HEK293T (cell line): ENCODE data around the gene UBL7.

Source experiments
- CTCF ChIA-PET: fragments of 350-600 bp; formaldehyde crosslinking; extraction: SDS; loops from one replicate; lab custom pipeline; 2021; ENCODE audit warnings: antibody characterized with exemption, inconsistent platforms; lab: Yijun Ruan, JAX
- POLR2A ChIA-PET: fragments of 350-600 bp; formaldehyde crosslinking; extraction: SDS; loops from one replicate; lab custom pipeline; 2020; ENCODE audit warnings: antibody characterized with exemption, inconsistent platforms; lab: Yijun Ruan, JAX
- DNase-seq: peaks from one replicate; pipeline ENCODE4 v3.0.0; 2012; ENCODE audit warnings: mixed read lengths; ENCODE audit errors: extremely low spot score
- ARNT ChIP-seq: fragments of 450-650 bp; IDR thresholded peaks from 2 replicates; pipeline ENCODE4 v1.6.1; 2017; ENCODE audit warnings: mild to moderate bottlenecking
- BHLHE40 ChIP-seq: fragments of 450-650 bp; IDR thresholded peaks from 2 replicates; pipeline ENCODE4 v1.6.1; 2016; ENCODE audit warnings: mild to moderate bottlenecking, moderate library complexity, borderline replicate concordance
- CTBP1 ChIP-seq: fragments of 450-650 bp; IDR thresholded peaks from 2 replicates; pipeline ENCODE4 v1.6.1; 2016; ENCODE audit warnings: borderline replicate concordance
- ELF4 ChIP-seq: fragments of 450-650 bp; IDR thresholded peaks from 2 replicates; pipeline ENCODE4 v1.6.1; 2017; ENCODE audit warnings: antibody characterized with exemption
- FOXA1 ChIP-seq: fragments of 450-650 bp; IDR thresholded peaks from 2 replicates; pipeline ENCODE4 v1.6.1; 2016; ENCODE audit warnings: mild to moderate bottlenecking
- FOXK2 ChIP-seq: fragments of 450-650 bp; IDR thresholded peaks from 2 replicates; pipeline ENCODE4 v1.6.1; 2016; ENCODE audit warnings: mild to moderate bottlenecking
- FOXM1 ChIP-seq: fragments of 450-650 bp; IDR thresholded peaks from 2 replicates; pipeline ENCODE4 v1.6.1; 2017; ENCODE audit warnings: mild to moderate bottlenecking, borderline replicate concordance
- HDGF ChIP-seq: fragments of 450-650 bp; IDR thresholded peaks from 2 replicates; pipeline ENCODE4 v1.6.1; 2017; ENCODE audit warnings: antibody characterized with exemption, borderline replicate concordance
- L3MBTL2 ChIP-seq: fragments of 450-650 bp; conservative IDR thresholded peaks from 2 replicates; pipeline ENCODE4 v1.6.1; 2016; ENCODE audit warnings: mild to moderate bottlenecking
- LEF1 ChIP-seq: fragments of 450-650 bp; IDR thresholded peaks from 2 replicates; pipeline ENCODE4 v1.6.1; 2017; ENCODE audit warnings: mild to moderate bottlenecking, borderline replicate concordance
- NFRKB ChIP-seq: fragments of 450-650 bp; IDR thresholded peaks from 2 replicates; pipeline ENCODE4 v1.6.1; 2016; ENCODE audit warnings: mild to moderate bottlenecking, moderate library complexity
- SP1 ChIP-seq: fragments of 450-650 bp; IDR thresholded peaks from 2 replicates; pipeline ENCODE4 v1.6.1; 2017
- SUZ12 ChIP-seq: fragments of 450-650 bp; IDR thresholded peaks from 2 replicates; pipeline ENCODE4 v1.6.1; 2016; ENCODE audit warnings: mild to moderate bottlenecking
- TARDBP ChIP-seq: fragments of 450-650 bp; IDR thresholded peaks from 2 replicates; pipeline ENCODE4 v1.6.1; 2016
- ZNF384 ChIP-seq: fragments of 450-650 bp; IDR thresholded peaks from 2 replicates; pipeline ENCODE4 v1.6.1; 2016
- TF ChIP-seq, protein P1 (sequence below): fragments of 450-650 bp; IDR thresholded peaks from 2 replicates; pipeline ENCODE4 v1.6.1; 2016

Gene UBL7

DNA sequence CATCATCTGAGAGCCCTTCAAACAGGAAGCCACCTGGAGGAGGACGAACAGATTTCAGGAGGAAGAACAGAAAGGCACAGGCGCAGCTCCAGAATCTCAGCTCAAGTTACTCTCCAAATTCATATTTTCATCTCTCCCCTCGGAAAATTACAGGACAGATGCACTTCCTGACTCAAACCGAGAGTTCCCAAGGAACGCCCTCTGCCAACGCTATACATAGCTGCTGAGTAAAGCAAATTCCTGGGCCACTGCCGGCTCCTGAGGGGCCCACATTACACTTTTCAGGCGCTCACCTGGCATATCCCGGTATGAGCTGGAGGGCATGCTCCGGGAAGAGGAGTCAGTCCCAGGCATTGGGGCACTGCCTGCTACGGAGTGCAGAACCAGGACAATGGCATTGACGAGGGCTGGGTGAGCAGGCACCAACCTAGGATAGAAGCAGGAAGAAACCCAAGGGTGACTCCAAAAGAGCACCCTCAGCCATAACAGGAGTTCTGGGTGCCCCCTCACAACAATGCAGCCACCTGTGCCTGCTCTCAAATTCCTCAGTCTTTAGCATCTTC is 11.2 kb downstream of the UBL7 start:
- TF ChIP-seq BHLHE40 = no peak
- TF ChIP-seq NFRKB = no peak
- no peak for TF ChIP-seq ARNT
- no peak for TF ChIP-seq ZNF384
- no peak for TF ChIP-seq ELF4
- TF ChIP-seq L3MBTL2 = no peak
- no peak for TF ChIP-seq LEF1
- no peak for TF ChIP-seq SP1
- TF ChIP-seq, protein P1, sequence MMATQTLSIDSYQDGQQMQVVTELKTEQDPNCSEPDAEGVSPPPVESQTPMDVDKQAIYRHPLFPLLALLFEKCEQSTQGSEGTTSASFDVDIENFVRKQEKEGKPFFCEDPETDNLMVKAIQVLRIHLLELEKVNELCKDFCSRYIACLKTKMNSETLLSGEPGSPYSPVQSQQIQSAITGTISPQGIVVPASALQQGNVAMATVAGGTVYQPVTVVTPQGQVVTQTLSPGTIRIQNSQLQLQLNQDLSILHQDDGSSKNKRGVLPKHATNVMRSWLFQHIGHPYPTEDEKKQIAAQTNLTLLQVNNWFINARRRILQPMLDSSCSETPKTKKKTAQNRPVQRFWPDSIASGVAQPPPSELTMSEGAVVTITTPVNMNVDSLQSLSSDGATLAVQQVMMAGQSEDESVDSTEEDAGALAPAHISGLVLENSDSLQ = no peak
- TF ChIP-seq FOXM1 = no peak
- TF ChIP-seq CTBP1 = no peak
- no peak for TF ChIP-seq HDGF
- no peak for TF ChIP-seq FOXA1
- TF ChIP-seq FOXK2 = no peak
- no peak for TF ChIP-seq SUZ12
- no peak for TF ChIP-seq TARDBP
- DNase-seq = no peak
- ChIA-PET CTCF (no interaction called here), POLR2A (interaction anchor here (3.2 kb wide), 1 partner anchor 11 kb away, joined by 18 read pairs; the partner anchor contains the start of gene UBL7)

DNA sequence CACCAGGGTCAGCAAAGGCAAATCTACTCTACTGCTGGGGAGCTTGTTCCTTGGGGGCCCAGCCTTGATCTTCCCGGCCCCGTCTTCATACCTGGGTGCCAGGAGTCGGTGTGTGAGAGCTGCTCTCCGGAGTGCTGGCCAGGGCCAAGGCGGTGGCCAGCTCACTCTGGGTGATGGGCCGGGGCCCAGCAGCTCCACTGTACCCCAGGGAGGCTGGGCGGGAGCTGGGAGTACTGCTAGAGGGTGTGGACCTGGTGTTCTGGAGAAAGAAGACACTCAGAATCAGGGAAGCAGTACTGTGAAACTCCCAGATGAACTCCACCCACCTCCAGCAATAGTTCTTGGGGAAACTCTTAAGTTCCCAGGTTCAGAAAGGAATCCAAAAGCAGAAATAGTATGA is 11.9 kb downstream of the UBL7 start:
- TF ChIP-seq, protein P1 = no peak
- TF ChIP-seq FOXA1 = no peak
- TF ChIP-seq NFRKB = no peak
- TF ChIP-seq BHLHE40 = no peak
- TF ChIP-seq ELF4 = no peak
- no peak for TF ChIP-seq SP1
- TF ChIP-seq L3MBTL2 = no peak
- no peak for TF ChIP-seq ARNT
- TF ChIP-seq FOXK2 = no peak
- no peak for TF ChIP-seq ZNF384
- TF ChIP-seq LEF1 = no peak
- TF ChIP-seq HDGF = no peak
- no peak for TF ChIP-seq CTBP1
- TF ChIP-seq FOXM1 = no peak
- TF ChIP-seq TARDBP = no peak
- TF ChIP-seq SUZ12 = no peak
- CTCF ChIA-PET = interaction anchor here (0.8 kb wide), 1 partner anchor 9 kb away, joined by 3 read pairs; no protein-coding TSS in a partner anchor
- POLR2A ChIA-PET = interaction anchor here (3.2 kb wide), 1 partner anchor 12 kb away, joined by 18 read pairs; the partner anchor contains the start of gene UBL7
- DNase-seq = no peak

DNA sequence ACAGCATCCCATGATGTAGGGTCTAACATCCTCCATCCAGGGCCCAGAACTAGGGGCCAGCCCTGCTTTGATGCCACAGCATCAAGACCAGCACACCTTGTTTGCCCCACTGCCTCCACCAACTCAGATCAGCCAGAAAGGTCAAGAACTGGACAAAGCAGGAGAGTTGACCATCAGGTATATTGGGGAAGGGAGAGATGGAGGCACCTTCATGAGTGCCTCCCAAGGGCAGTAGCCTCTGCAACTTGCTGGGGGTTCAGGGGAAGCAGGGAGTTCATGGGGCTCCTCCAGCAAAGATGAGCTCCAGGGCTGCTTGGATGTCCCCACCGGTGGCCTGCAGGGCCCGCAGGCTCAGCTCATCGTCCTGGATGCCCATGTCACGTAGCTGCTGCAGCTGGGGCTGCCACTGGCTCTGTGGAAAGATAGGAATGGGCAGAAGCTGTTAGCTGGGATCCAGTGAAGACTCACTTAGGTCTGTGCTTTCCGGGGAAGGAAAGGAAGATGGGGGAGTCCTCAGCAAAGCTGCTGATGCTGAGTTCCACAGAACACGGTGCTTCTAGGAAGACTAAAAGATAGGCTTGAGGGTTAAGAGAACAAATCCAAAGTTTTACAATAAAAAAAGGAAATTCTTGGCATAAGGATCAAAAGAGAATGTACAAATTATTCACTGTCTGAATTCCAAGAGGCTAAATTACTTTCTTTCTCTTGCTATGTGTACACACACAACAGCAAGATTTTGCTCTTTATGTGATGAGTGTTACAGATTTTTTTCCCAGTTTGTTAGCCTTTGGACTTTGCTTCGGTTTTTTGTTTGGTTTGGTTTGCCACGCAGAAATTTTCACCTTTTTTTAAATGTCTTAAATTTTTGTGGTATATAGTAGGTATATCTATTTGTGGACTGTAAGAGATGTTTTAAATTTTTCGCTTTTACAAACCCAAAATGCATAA is 14.9 kb downstream of the UBL7 start:
- no peak for DNase-seq
- TF ChIP-seq BHLHE40 (no peak), FOXM1 (no peak), FOXA1 (no peak), NFRKB (no peak), FOXK2 (no peak), ELF4 (no peak), ZNF384 (no peak), ARNT (no peak), HDGF (no peak), LEF1 (no peak)
- ChIA-PET CTCF (interaction anchor here (0.7 to 1.0 kb wide), 2 partner anchors 8 to 70 kb away, joined by 3 read pairs; no protein-coding TSS in a partner anchor), POLR2A (interaction anchor here (1.6 kb wide), 1 partner anchor 15 kb away, joined by 9 read pairs; the partner anchor contains the start of gene UBL7)

DNA sequence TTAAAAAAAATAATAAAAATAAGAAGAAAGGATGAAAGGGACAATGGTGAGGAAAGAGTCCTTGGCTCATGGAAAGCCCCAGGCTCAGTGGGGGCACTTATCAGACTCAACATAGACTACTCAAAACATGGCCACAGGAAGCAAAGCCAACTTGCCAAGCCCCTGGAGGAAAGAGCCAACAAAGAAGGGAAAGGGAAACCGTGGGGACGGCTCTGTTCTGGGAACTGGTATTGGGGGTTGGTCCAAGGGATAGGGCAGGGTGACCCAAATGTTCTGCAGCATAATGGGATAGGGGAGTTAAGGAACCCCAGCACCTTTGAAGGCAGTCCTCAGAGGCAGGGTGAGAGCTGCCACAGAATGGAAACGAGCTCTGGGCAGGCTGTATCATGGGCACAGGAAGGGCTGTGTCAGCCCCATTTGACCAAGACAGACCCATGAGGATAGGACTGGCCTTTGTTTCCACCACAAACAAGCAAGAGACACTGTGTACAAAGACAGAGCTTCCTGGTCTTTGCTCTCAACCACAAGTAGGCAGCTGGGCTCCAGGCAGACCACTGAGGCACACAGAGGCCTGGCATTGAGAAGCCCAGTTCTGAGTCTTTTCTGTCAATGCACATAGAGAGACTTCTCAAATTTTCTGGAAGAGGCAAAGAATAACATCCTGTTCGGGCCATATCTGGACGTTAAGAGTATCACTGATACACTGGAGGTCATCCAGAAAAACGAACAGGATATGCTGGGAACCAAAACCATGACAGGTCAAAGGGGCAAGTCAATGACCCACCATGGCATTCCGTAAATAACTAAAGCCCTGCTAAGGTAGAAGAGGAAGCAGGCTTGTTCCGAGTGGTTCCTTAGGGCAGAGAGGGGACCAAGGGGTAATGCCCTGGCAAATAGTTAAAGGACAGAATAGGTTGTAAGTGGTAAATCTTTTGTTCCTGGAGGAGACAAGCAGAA is 16.6 kb downstream of the UBL7 start:
- ChIA-PET POLR2A (interaction anchor here (1.7 kb wide), 1 partner anchor 17 kb away, joined by 6 read pairs; the partner anchor contains the start of gene UBL7), CTCF (no interaction called here)
- DNase-seq = no peak
- TF ChIP-seq FOXM1 (no peak), L3MBTL2 (no peak), FOXA1 (no peak), SUZ12 (no peak), LEF1 (no peak), FOXK2 (no peak), CTBP1 (no peak), BHLHE40 (no peak), TARDBP (no peak), HDGF (no peak), ARNT (no peak)
- TF ChIP-seq, protein P1 = no peak
